ENCODE measurements around the gene CACNA1C. TPM values are rescaled to one million over a fixed set of nuclear protein-coding genes. Genes with fewer than 3 reads are reported as not detected.

Gene CACNA1C
- total RNA-seq, 1 experiment from 2014 or later = 1.1 TPM

DNA sequence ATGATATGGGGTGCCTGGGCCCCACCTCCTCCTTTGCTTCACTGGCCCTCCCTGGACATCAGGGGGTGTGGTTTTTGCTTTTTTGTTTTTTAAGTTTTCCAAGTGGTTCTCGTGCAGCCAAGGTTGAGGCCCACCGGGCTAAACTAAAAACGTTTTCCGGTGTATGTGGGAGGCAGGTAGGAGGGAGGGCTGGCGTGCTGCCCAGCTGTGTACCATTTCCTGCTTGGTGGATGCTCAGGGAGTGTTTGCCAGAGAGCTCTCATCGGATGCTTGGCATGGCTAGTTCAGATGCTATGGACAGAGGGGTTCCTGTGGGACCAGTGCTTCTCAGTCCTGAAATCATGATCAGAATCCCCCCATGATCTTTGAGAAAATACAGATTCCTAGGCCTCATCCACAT is 246.4 kb downstream of the CACNA1C start:
- no peak overlapping the region for H3K27ac Mint-ChIP-seq
- DNase-seq = no peak
- H3K27me3 Mint-ChIP-seq (ENCODE audit: low read depth) = peaks cover 2% of the 10 kb centered on the region; the same call in 1 of the 2 replicates

More for the DNA sequence above, 246.4 kb downstream of the CACNA1C start:
- no peak overlapping the region for H2BK120ac ChIP-seq (ENCODE audit: low read depth, low read length, poor library complexity, severe bottlenecking)
- H3K23ac ChIP-seq (ENCODE audit: insufficient read length, low read depth, low read length) = no peak overlapping the region
- no peak overlapping the region for H2BK15ac ChIP-seq (ENCODE audit: low read depth, low read length)
- H3K9me3 Mint-ChIP-seq = no peaks in the 10 kb centered on the region
- H3K14ac ChIP-seq (ENCODE audit: insufficient read depth, low read length) = no peak overlapping the region
- no peaks in the 10 kb centered on the region for H3K79me2 ChIP-seq (ENCODE audit: insufficient read depth, low read length)
- no peak overlapping the region for H4K5ac ChIP-seq (ENCODE audit: insufficient read length, low read depth, low read length)
- no peak overlapping the region for H2AK5ac ChIP-seq (ENCODE audit: insufficient read length, low read length)
- H3K9ac ChIP-seq (ENCODE audit: extremely low read depth, insufficient read length, low read length) = no peak overlapping the region
- no peaks in the 10 kb centered on the region for H3K27me3 ChIP-seq (ENCODE audit: insufficient read depth, low read length)
- no peak overlapping the region for H3T11ph ChIP-seq (ENCODE audit: low read length)
- no peak overlapping the region for H3K4me3 Mint-ChIP-seq
- H3K23me2 ChIP-seq (ENCODE audit: insufficient read length, low read depth, low read length, poor library complexity, severe bottlenecking) = no peaks in the 10 kb centered on the region
- H2BK5ac ChIP-seq (ENCODE audit: insufficient read length, low read length) = no peak overlapping the region
- H3K18ac ChIP-seq (ENCODE audit: insufficient read length, low read depth, low read length) = no peak overlapping the region
- no peak overlapping the region for H3K56ac ChIP-seq (ENCODE audit: insufficient read length, low read depth, low read length)
- TF ChIP-seq, protein P1, sequence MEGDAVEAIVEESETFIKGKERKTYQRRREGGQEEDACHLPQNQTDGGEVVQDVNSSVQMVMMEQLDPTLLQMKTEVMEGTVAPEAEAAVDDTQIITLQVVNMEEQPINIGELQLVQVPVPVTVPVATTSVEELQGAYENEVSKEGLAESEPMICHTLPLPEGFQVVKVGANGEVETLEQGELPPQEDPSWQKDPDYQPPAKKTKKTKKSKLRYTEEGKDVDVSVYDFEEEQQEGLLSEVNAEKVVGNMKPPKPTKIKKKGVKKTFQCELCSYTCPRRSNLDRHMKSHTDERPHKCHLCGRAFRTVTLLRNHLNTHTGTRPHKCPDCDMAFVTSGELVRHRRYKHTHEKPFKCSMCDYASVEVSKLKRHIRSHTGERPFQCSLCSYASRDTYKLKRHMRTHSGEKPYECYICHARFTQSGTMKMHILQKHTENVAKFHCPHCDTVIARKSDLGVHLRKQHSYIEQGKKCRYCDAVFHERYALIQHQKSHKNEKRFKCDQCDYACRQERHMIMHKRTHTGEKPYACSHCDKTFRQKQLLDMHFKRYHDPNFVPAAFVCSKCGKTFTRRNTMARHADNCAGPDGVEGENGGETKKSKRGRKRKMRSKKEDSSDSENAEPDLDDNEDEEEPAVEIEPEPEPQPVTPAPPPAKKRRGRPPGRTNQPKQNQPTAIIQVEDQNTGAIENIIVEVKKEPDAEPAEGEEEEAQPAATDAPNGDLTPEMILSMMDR (conservative IDR thresholded peaks at IDR 0.05) = no peak
- no CpG with 5 or more reads among the region's 6 CpGs for WGBS (ENCODE audit: extremely low coverage, insufficient read length, low lambda C conversion rate)
- H4K91ac ChIP-seq (ENCODE audit: insufficient read length, low read depth, low read length) = no peak overlapping the region
- no peak overlapping the region for H3K27ac ChIP-seq (ENCODE audit: insufficient read length, low read depth, low read length)
- H3K9me3 ChIP-seq (ENCODE audit: control insufficient read depth, low read depth, low read length) = no peaks in the 10 kb centered on the region
- no peaks in the 10 kb centered on the region for H3K36me3 Mint-ChIP-seq (ENCODE audit: insufficient read depth in 1 of 3, low read depth in 3 of 3)
- H2BK12ac ChIP-seq (ENCODE audit: insufficient read length, low read depth, low read length) = no peak overlapping the region
- H2BK20ac ChIP-seq (ENCODE audit: low read depth, low read length, poor library complexity, severe bottlenecking) = no peak overlapping the region
- H3K79me1 ChIP-seq (ENCODE audit: insufficient read depth, low read depth, low read length, poor library complexity, severe bottlenecking) = no peaks in the 10 kb centered on the region
- H3K4me1 Mint-ChIP-seq = peaks cover 42 to 51% of the 10 kb centered on the region in 2 experiments
- H2AFZ ChIP-seq (ENCODE audit: low read length) = no peak overlapping the region
- H4K8ac ChIP-seq (replicated peaks; ENCODE audit: insufficient read length, low read depth, low read length) = no peak overlapping the region
- H3K4me1 ChIP-seq (ENCODE audit: insufficient read depth, low read length) = peaks cover 8% of the 10 kb centered on the region; the same call in 1 of the 2 replicates
- no peaks in the 10 kb centered on the region for H4K20me1 ChIP-seq (ENCODE audit: control insufficient read depth, insufficient read depth, insufficient read length)
- no peak overlapping the region for H3K4ac ChIP-seq (ENCODE audit: low read depth, low read length)
- no peak overlapping the region for H3K4me2 ChIP-seq (ENCODE audit: insufficient read depth, insufficient read length, low read length)

Measured in H9 (cell line).